Measurements from ENCODE around the gene KCNH3.

KCNH3 gene

GRCh38 chr12:49547090-49547690 lies 8.4 kb downstream of the KCNH3 start:
- DNase-seq (ENCODE audit: low read depth): no peak

- no peak for DNase-seq (ENCODE audit: low read depth)
These were observed 9.6 kb downstream of the KCNH3 start for GRCh38 chr12:49548481-49548821.

- no peak for DNase-seq (ENCODE audit: low read depth)
These were observed 10.2 kb downstream of the KCNH3 start for GRCh38 chr12:49548822-49549648.

- no peak for DNase-seq (ENCODE audit: low read depth)
These were observed 11.2 kb downstream of the KCNH3 start for GRCh38 chr12:49549735-49550692.

GRCh38 chr12:49550693-49551252 lies 11.9 kb downstream of the KCNH3 start:
- DNase-seq (ENCODE audit: low read depth): no peak

- DNase-seq (ENCODE audit: low read depth): no peak
These were observed 13.2 kb downstream of the KCNH3 start for GRCh38 chr12:49552014-49552413.

GRCh38 chr12:49552425-49552824 lies 13.6 kb downstream of the KCNH3 start:
- DNase-seq (ENCODE audit: low read depth): no peak

GRCh38 chr12:49552899-49553298 lies 14.1 kb downstream of the KCNH3 start:
- no peak for DNase-seq (ENCODE audit: low read depth)

- no peak for DNase-seq (ENCODE audit: low read depth)
These were observed 14.8 kb downstream of the KCNH3 start for GRCh38 chr12:49553512-49554088.

- DNase-seq (ENCODE audit: low read depth): no peak
These were observed 15.4 kb downstream of the KCNH3 start for GRCh38 chr12:49554266-49554665.

- DNase-seq (ENCODE audit: low read depth): no peak
These were observed 17.0 kb downstream of the KCNH3 start for GRCh38 chr12:49555631-49556390.

- no peak for DNase-seq (ENCODE audit: low read depth)
These were observed 17.8 kb downstream of the KCNH3 start for GRCh38 chr12:49556391-49557186.

- no peak for DNase-seq (ENCODE audit: low read depth)
These were observed 18.5 kb downstream of the KCNH3 start for GRCh38 chr12:49557187-49557916.

GRCh38 chr12:49557917-49558215 lies 19.0 kb downstream of the KCNH3 start:
- DNase-seq (ENCODE audit: low read depth): no peak

GRCh38 chr12:49558526-49558925 lies 19.7 kb downstream of the KCNH3 start:
- DNase-seq (ENCODE audit: low read depth): no peak

GRCh38 chr12:49559011-49559675 lies 20.3 kb downstream of the KCNH3 start:
- DNase-seq (ENCODE audit: low read depth): no peak

GRCh38 chr12:49560695-49561094 lies 21.9 kb downstream of the KCNH3 start:
- DNase-seq (ENCODE audit: low read depth): no peak

GRCh38 chr12:49562233-49562632 lies 23.4 kb downstream of the KCNH3 start:
- DNase-seq (ENCODE audit: low read depth): no peak

- no peak for DNase-seq (ENCODE audit: low read depth)
These were observed 24.0 kb downstream of the KCNH3 start for GRCh38 chr12:49562831-49563230.
